Adipocyte (in vitro differentiated cells): ENCODE data around the gene SIGLEC9.
A peak's percentile ranks its signal among the peaks of the same experiment; 100 is the strongest.

Source experiments
- DNase-seq: peaks from one replicate; pipeline ENCODE4 v3.0.0-alpha.2; 2015; ENCODE audit warnings: low read depth
- H3K27me3 ChIP-seq: replicated peaks from 2 replicates; pipeline ENCODE4 v1.7.0; 2013; ENCODE audit warnings: mild to moderate bottlenecking, low read length, moderate library complexity; ENCODE audit not compliant: control insufficient read depth, insufficient read depth
- H3K36me3 ChIP-seq: 2 replicates; pipeline ENCODE4 v1.7.0; 2013; ENCODE audit warnings: low read length, mild to moderate bottlenecking, moderate library complexity; ENCODE audit not compliant: control insufficient read depth, insufficient read depth, severe bottlenecking
- H3K4me1 ChIP-seq: 2 replicates; pipeline ENCODE4 v1.7.0; 2013; ENCODE audit warnings: mild to moderate bottlenecking, low read length, moderate library complexity; ENCODE audit not compliant: control insufficient read depth, insufficient read depth
- H3K4me3 ChIP-seq: 2 replicates; pipeline ENCODE4 v1.7.0; 2013; ENCODE audit warnings: mild to moderate bottlenecking, low read length, moderate library complexity
- H3K9ac ChIP-seq: 2 replicates; pipeline ENCODE4 v1.7.0; 2013; ENCODE audit warnings: mild to moderate bottlenecking, low read length, moderate library complexity
- H3K9me3 ChIP-seq: 2 replicates; pipeline ENCODE4 v1.7.0; 2013; ENCODE audit warnings: mild to moderate bottlenecking, low read length, moderate library complexity; ENCODE audit not compliant: control insufficient read depth

Gene SIGLEC9

GRCh38 chr19:51125421-51126075, 842 bp downstream of the SIGLEC9 start:
- H3K36me3 ChIP-seq = no peaks in the 10 kb centered on the region
- no peaks in the 10 kb centered on the region for H3K27me3 ChIP-seq
- no peak overlapping the region for H3K9ac ChIP-seq
- H3K4me3 ChIP-seq = no peak overlapping the region
- no peaks in the 10 kb centered on the region for H3K9me3 ChIP-seq
- H3K4me1 ChIP-seq = peaks cover 5% of the 10 kb centered on the region
- no peak for DNase-seq

GRCh38 chr19:51127032-51127431, 2.3 kb downstream of the SIGLEC9 start:
- Histone ChIP-seq H3K36me3 (no peaks in the 10 kb centered on the region), H3K9me3 (no peaks in the 10 kb centered on the region), H3K4me3 (no peak overlapping the region), H3K4me1 (peaks cover 8% of the 10 kb centered on the region), H3K27me3 (no peaks in the 10 kb centered on the region), H3K9ac (no peak overlapping the region)
- DNase-seq = no peak

- Histone ChIP-seq H3K4me1 (peaks cover 11% of the 10 kb centered on the region), H3K36me3 (no peaks in the 10 kb centered on the region), H3K4me3 (no peak overlapping the region), H3K9me3 (no peaks in the 10 kb centered on the region), H3K9ac (no peak overlapping the region), H3K27me3 (no peaks in the 10 kb centered on the region)
- DNase-seq = no peak
These were observed 3.0 kb downstream of the SIGLEC9 start for GRCh38 chr19:51127755-51128154.

GRCh38 chr19:51128227-51128626, 3.5 kb downstream of the SIGLEC9 start:
- no peak for DNase-seq
- Histone ChIP-seq H3K9ac (no peak overlapping the region), H3K9me3 (no peaks in the 10 kb centered on the region), H3K4me3 (no peak overlapping the region), H3K4me1 (peaks cover 11% of the 10 kb centered on the region), H3K36me3 (no peaks in the 10 kb centered on the region), H3K27me3 (no peaks in the 10 kb centered on the region)

- no peaks in the 10 kb centered on the region for H3K36me3 ChIP-seq
- peaks cover 11% of the 10 kb centered on the region for H3K4me1 ChIP-seq
- no peaks in the 10 kb centered on the region for H3K9me3 ChIP-seq
- DNase-seq = no peak
- no peak overlapping the region for H3K4me3 ChIP-seq
- no peaks in the 10 kb centered on the region for H3K27me3 ChIP-seq
- H3K9ac ChIP-seq = no peak overlapping the region
These were observed 5.0 kb downstream of the SIGLEC9 start for GRCh38 chr19:51129716-51130115.

GRCh38 chr19:51131780-51132680, 7.3 kb downstream of the SIGLEC9 start:
- Histone ChIP-seq H3K9ac (peak overlapping the region; percentile 30), H3K36me3 (no peaks in the 10 kb centered on the region), H3K4me1 (peaks cover 11% of the 10 kb centered on the region), H3K4me3 (peak overlapping the region; percentile 25), H3K27me3 (no peaks in the 10 kb centered on the region), H3K9me3 (no peaks in the 10 kb centered on the region)
- DNase-seq = no peak

GRCh38 chr19:51135004-51135403, 10.3 kb downstream of the SIGLEC9 start:
- H3K27me3 ChIP-seq = peaks cover 7% of the 10 kb centered on the region
- no peak for DNase-seq
- no peak overlapping the region for H3K4me3 ChIP-seq
- no peak overlapping the region for H3K9ac ChIP-seq
- H3K4me1 ChIP-seq = peaks cover 9% of the 10 kb centered on the region
- H3K36me3 ChIP-seq = no peaks in the 10 kb centered on the region
- H3K9me3 ChIP-seq = no peaks in the 10 kb centered on the region

GRCh38 chr19:51135986-51136762, 11.5 kb downstream of the SIGLEC9 start:
- DNase-seq = no peak
- no peak overlapping the region for H3K4me3 ChIP-seq
- no peak overlapping the region for H3K9ac ChIP-seq
- H3K4me1 ChIP-seq = peaks cover 9% of the 10 kb centered on the region
- H3K36me3 ChIP-seq = no peaks in the 10 kb centered on the region
- H3K27me3 ChIP-seq = peaks cover 18% of the 10 kb centered on the region
- no peaks in the 10 kb centered on the region for H3K9me3 ChIP-seq

GRCh38 chr19:51136851-51137551, 12.3 kb downstream of the SIGLEC9 start:
- Histone ChIP-seq H3K9me3 (no peaks in the 10 kb centered on the region), H3K9ac (no peak overlapping the region), H3K4me1 (peaks cover 6% of the 10 kb centered on the region), H3K4me3 (no peak overlapping the region), H3K36me3 (no peaks in the 10 kb centered on the region), H3K27me3 (peaks cover 24% of the 10 kb centered on the region)
- no peak for DNase-seq

- Histone ChIP-seq H3K36me3 (no peaks in the 10 kb centered on the region), H3K4me1 (peaks cover 3% of the 10 kb centered on the region), H3K27me3 (peaks cover 24% of the 10 kb centered on the region), H3K9ac (no peak overlapping the region), H3K4me3 (no peak overlapping the region), H3K9me3 (no peaks in the 10 kb centered on the region)
- no peak for DNase-seq
These were observed 13.2 kb downstream of the SIGLEC9 start for GRCh38 chr19:51137792-51138425.
